ENCODE data around the gene FAM53C. TPM values are rescaled to one million over a fixed set of nuclear protein-coding genes. Genes with fewer than 3 reads are reported as not detected.

FAM53C gene
- polyA plus RNA-seq, 1 donor (not counting 4 experiments of a cell fraction or from before 2014, with no cell fraction given) = 24.6 TPM

DNA sequence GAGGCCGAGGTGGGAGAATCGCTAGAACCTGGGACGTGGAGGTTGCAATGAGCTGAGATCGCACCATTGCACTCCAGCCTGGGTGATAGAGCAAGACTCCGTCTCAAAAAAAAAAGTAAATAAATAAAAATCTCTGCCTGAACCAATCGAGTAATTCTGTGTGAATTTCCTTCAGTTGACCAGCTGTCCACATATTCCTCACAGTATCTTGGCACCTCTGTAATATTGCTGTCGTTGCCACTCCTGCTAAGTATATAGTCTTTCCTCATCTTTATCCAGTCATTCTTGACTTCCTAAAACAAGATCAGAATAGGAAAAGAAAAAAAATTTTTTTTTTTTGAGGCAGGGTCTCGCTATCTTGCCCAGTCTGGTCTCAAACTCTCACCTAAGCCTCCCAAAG is 44.3 kb downstream of the FAM53C start:
- Histone ChIP-seq H3K4me2 (ENCODE audit: control insufficient read depth, extremely low read depth, insufficient read depth, low read depth, low read length) (no peak overlapping the region), H3K4me3 (ENCODE audit: control insufficient read depth in 2 of 3, extremely low read depth in 1 of 3, insufficient read depth in 2 of 3, low read depth in 1 of 3, low read length in 3 of 3) (no peak overlapping the region), H3K9me3 (ENCODE audit: control insufficient read depth, low read depth, low read length) (no peaks in the 10 kb centered on the region), H3K9me1 (ENCODE audit: control insufficient read depth, extremely low read depth, insufficient read depth, low read length) (no peaks in the 10 kb centered on the region), H4K20me1 (ENCODE audit: control insufficient read depth, extremely low read depth, insufficient read depth, low read length) (no peaks in the 10 kb centered on the region), H3K4me1 (ENCODE audit: control insufficient read depth, extremely low read depth, insufficient read depth, low read length) (no peaks in the 10 kb centered on the region), H3K9ac (ENCODE audit: control insufficient read depth, extremely low read depth, insufficient read depth, low read length) (no peak overlapping the region), H3K79me2 (ENCODE audit: control insufficient read depth, insufficient read depth, low read length) (no peaks in the 10 kb centered on the region), H3K36me3 (ENCODE audit: control insufficient read depth in 2 of 2, extremely low read depth in 1 of 2, insufficient read depth in 2 of 2, low read length in 2 of 2) (peaks cover 15 to 17% of the 10 kb centered on the region in 2 experiments), H3K27ac (ENCODE audit: control insufficient read depth, insufficient read depth, low read length) (no peak overlapping the region), H3K27me3 (ENCODE audit: control insufficient read depth, extremely low read depth, insufficient read depth, low read length) (no peaks in the 10 kb centered on the region), H2AFZ (ENCODE audit: control insufficient read depth, low read length) (no peak overlapping the region)
- no peak for FAIRE-seq
- DNase-seq (ENCODE audit: low read depth, low spot score) = no peak
- dilution Hi-C loops (cut with MboI; ENCODE audit: extremely low pct_ligation_motif_present, low sequenced_read_pairs) = no loop called here
- TF ChIP-seq EZH2 (IDR thresholded peaks at IDR 0.05; ENCODE audit: low read length) = no peak
- TF ChIP-seq, protein P1, sequence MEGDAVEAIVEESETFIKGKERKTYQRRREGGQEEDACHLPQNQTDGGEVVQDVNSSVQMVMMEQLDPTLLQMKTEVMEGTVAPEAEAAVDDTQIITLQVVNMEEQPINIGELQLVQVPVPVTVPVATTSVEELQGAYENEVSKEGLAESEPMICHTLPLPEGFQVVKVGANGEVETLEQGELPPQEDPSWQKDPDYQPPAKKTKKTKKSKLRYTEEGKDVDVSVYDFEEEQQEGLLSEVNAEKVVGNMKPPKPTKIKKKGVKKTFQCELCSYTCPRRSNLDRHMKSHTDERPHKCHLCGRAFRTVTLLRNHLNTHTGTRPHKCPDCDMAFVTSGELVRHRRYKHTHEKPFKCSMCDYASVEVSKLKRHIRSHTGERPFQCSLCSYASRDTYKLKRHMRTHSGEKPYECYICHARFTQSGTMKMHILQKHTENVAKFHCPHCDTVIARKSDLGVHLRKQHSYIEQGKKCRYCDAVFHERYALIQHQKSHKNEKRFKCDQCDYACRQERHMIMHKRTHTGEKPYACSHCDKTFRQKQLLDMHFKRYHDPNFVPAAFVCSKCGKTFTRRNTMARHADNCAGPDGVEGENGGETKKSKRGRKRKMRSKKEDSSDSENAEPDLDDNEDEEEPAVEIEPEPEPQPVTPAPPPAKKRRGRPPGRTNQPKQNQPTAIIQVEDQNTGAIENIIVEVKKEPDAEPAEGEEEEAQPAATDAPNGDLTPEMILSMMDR (optimal IDR thresholded peaks at IDR 0.05 in 1 of 3, IDR thresholded peaks at IDR 0.05 in 1 of 3, conservative IDR thresholded peaks at IDR 0.05 in 1 of 3; ENCODE audit: extremely low read depth in 1 of 3, insufficient read depth in 2 of 3, low read length in 3 of 3) = no peak

DNA sequence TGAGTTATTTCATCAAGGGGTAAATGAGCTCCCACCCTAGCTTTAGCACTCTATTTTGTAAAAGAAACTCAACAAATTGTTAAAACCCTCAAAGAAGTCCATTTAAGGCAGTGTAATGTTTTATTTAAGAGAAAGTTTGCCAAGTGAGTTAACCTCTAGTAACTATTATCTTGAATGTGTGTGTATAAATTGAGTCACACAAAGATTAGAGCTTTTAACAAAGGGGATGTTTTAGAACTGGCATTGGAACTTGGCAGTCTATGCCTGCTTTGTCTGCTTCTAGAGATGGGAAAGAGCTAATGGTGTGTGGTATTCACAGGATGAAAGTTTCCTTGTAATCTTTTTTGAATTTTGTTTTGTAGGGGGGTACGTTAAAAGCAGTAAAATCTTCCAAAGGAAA is 47.6 kb downstream of the FAM53C start:
- Histone ChIP-seq H3K36me3 (ENCODE audit: control insufficient read depth in 2 of 2, extremely low read depth in 1 of 2, insufficient read depth in 2 of 2, low read length in 2 of 2) (peaks cover 10 to 16% of the 10 kb centered on the region in 2 experiments), H2AFZ (ENCODE audit: control insufficient read depth, low read length) (no peak overlapping the region), H3K9me3 (ENCODE audit: control insufficient read depth, low read depth, low read length) (no peaks in the 10 kb centered on the region), H4K20me1 (ENCODE audit: control insufficient read depth, extremely low read depth, insufficient read depth, low read length) (no peaks in the 10 kb centered on the region), H3K27me3 (ENCODE audit: control insufficient read depth, extremely low read depth, insufficient read depth, low read length) (no peaks in the 10 kb centered on the region), H3K4me2 (ENCODE audit: control insufficient read depth, extremely low read depth, insufficient read depth, low read depth, low read length) (no peak overlapping the region), H3K27ac (ENCODE audit: control insufficient read depth, insufficient read depth, low read length) (no peak overlapping the region), H3K79me2 (ENCODE audit: control insufficient read depth, insufficient read depth, low read length) (no peaks in the 10 kb centered on the region), H3K9me1 (ENCODE audit: control insufficient read depth, extremely low read depth, insufficient read depth, low read length) (no peaks in the 10 kb centered on the region), H3K4me3 (ENCODE audit: control insufficient read depth in 2 of 3, extremely low read depth in 1 of 3, insufficient read depth in 2 of 3, low read depth in 1 of 3, low read length in 3 of 3) (no peak overlapping the region), H3K9ac (ENCODE audit: control insufficient read depth, extremely low read depth, insufficient read depth, low read length) (no peak overlapping the region), H3K4me1 (ENCODE audit: control insufficient read depth, extremely low read depth, insufficient read depth, low read length) (no peaks in the 10 kb centered on the region)
- no peak for TF ChIP-seq EZH2 (IDR thresholded peaks at IDR 0.05; ENCODE audit: low read length)
- TF ChIP-seq, protein P1 (optimal IDR thresholded peaks at IDR 0.05 in 1 of 3, IDR thresholded peaks at IDR 0.05 in 1 of 3, conservative IDR thresholded peaks at IDR 0.05 in 1 of 3; ENCODE audit: extremely low read depth in 1 of 3, insufficient read depth in 2 of 3, low read length in 3 of 3) = no peak
- no peak for FAIRE-seq
- DNase-seq (ENCODE audit: low read depth, low spot score) = no peak
- dilution Hi-C loops (cut with MboI; ENCODE audit: extremely low pct_ligation_motif_present, low sequenced_read_pairs) = no loop called here
